ENCODE results near the gene AUNIP.

DNA sequence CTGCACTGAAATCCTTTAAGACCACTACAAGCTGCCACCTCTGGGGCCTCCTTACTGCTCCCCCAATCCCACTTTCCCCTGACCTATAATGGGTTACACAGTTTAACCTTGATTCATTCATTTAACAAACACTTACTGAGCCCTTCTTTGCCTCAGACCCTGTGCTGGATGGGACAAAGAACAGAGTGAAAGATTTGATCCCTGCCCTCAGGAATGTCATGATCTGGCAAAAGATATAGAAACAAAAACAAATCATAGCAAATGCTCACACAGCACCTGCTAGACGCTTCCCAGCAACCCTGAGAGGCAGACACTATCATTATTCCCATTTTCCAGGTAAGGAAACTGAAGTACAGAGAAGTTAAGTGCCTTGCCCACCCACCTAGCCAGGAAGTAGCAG is 7.0 kb upstream of the AUNIP start:
- TF ChIP-seq CTCF (IDR thresholded peaks at IDR 0.05; ENCODE audit: extremely low read depth in 1 of 2, insufficient read depth in 1 of 2, low read depth in 1 of 2, low read length in 2 of 2) (no peak), POLR2A (IDR thresholded peaks at IDR 0.05; ENCODE audit: low read depth, low read length) (no peak), EZH2 (IDR thresholded peaks at IDR 0.05; ENCODE audit: borderline replicate concordance, low read depth, low read length, severe bottlenecking) (no peak), FOS (IDR thresholded peaks at IDR 0.05; ENCODE audit: borderline replicate concordance, insufficient read depth, low read length) (no peak), POLR2AphosphoS5 (IDR thresholded peaks at IDR 0.05; ENCODE audit: insufficient read depth, low read depth, low read length) (no peak), JUN (IDR thresholded peaks at IDR 0.05; ENCODE audit: borderline replicate concordance, insufficient read depth, insufficient read length, low read depth) (no peak), GATA2 (IDR thresholded peaks at IDR 0.05; ENCODE audit: insufficient read depth, insufficient read length, low read depth, low read length) (no peak), MYC (IDR thresholded peaks at IDR 0.05; ENCODE audit: low read depth, low read length) (no peak)
- TF ChIP-seq, protein P1, sequence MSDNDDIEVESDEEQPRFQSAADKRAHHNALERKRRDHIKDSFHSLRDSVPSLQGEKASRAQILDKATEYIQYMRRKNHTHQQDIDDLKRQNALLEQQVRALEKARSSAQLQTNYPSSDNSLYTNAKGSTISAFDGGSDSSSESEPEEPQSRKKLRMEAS (IDR thresholded peaks at IDR 0.05; ENCODE audit: insufficient read depth, insufficient read length), result no peak
